Thyroid gland (tissue), 4 donors: ENCODE data around the gene IQSEC1. TPM values are rescaled to one million over a fixed set of nuclear protein-coding genes. Genes with fewer than 3 reads are reported as not detected.

Experiments
- DNase-seq, 2 donors: peaks; one replicate each; pipeline ENCODE4 v3.0.0-alpha.2; 2019
- H3K27ac ChIP-seq, 3 donors: fragments of 200-600 bp; sonication (generic); 1 replicate in 2 of 3; 2 replicates in 1 of 3; pipeline ENCODE4 v1.5.1; 2016 to 2019; ENCODE audit warnings: mild to moderate bottlenecking in 1 of 3, moderate library complexity in 1 of 3
- H3K27me3 ChIP-seq: fragments of 200-600 bp; sonication (generic); one replicate; pipeline ENCODE4 v1.5.1; 2019
- H3K36me3 ChIP-seq, 2 donors: fragments of 200-600 bp; sonication (generic); one replicate each; pipeline ENCODE4 v1.5.1; 2016 to 2019
- H3K4me1 ChIP-seq, 2 donors: fragments of 200-600 bp; sonication (generic); one replicate each; pipeline ENCODE4 v1.5.1; 2017 to 2019
- H3K4me3 ChIP-seq, 3 donors: fragments of 200-600 bp; sonication (generic); replicated peaks in 1 of 3; 1 replicate in 2 of 3; 2 replicates in 1 of 3; pipeline ENCODE4 v1.5.1; 2016; ENCODE audit warnings: mild to moderate bottlenecking in 1 of 3
- H3K9me3 ChIP-seq: fragments of 200-600 bp; sonication (generic); one replicate; pipeline ENCODE4 v1.5.1; 2017
- POLR2A ChIP-seq, 2 donors: fragments of 450-650 bp; IDR thresholded peaks; one replicate each; pipeline ENCODE4 v1.6.1; 2017; ENCODE audit warnings: antibody characterized with exemption in 2 of 2, mild to moderate bottlenecking in 2 of 2, moderate library complexity in 1 of 2
- WGBS, 2 donors: methylation state at CpG; one replicate each; pipeline ENCODE4 v1.1.5; 2017; 5-methylcytosine and 5-hydroxymethylcytosine counted together
- intact Hi-C: fragments of 100-400 bp; cut with DNase I; formaldehyde crosslinking; loops from one replicate; pipeline ENCODE4 v1.15.1; 2023
- total RNA-seq, 4 donors: library from RNA; depleted of rRNA; stranded (reverse); fragments of >200 nt; gene quantifications; one replicate each; pipeline ENCODE4 v1.2.3, GENCODE V29; 2016
- TF ChIP-seq, protein P1 (sequence below), 6 experiments: fragments of 200-600 bp in 3 of 6; fragments of 450-650 bp in 3 of 6; sonication (generic) in 3 of 6; IDR thresholded peaks; one replicate each; pipeline ENCODE4 v1.5.1; 2016 to 2019; ENCODE audit warnings: antibody characterized with exemption in 6 of 6, mild to moderate bottlenecking in 2 of 6, inconsistent platforms in 1 of 6, moderate library complexity in 1 of 6

Gene IQSEC1
- total RNA-seq, 4 donors from 2014 or later = 37.1 to 48.3 (median 38.9) TPM

DNA sequence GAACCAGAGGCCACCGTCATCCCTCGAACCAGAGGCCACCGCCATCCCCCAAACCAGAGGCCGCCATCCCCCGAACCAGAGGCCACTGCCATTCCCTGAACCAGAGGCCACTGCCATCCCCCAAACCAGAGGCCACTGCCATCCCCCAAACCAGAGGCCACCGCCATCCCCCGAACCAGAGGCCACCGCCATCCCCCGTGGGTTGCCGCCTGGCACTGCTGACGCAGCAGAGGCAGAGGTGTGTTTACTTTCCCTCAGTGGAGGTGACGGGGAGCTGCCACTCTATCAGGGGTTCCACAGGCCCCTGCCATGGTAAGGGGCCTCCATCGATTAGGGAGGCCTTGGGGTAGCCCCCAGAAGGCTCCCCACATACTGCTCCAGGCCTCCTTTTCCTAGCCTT lies 1.5 kb downstream of the IQSEC1 start:
- Histone ChIP-seq H3K4me1 (peaks cover 0 to 6% of the 10 kb centered on the region in 2 donors), H3K9me3 (no peaks in the 10 kb centered on the region), H3K27ac (no peak overlapping the region), H3K27me3 (peaks cover 13% of the 10 kb centered on the region), H3K36me3 (no peaks in the 10 kb centered on the region), H3K4me3 (no peak overlapping the region)
- WGBS, 2 donors = 90 to 96% methylated on average over 12 to 13 of the region's 13 CpGs
- no peak for TF ChIP-seq POLR2A (IDR thresholded peaks at IDR 0.05)
- TF ChIP-seq, protein P1, sequence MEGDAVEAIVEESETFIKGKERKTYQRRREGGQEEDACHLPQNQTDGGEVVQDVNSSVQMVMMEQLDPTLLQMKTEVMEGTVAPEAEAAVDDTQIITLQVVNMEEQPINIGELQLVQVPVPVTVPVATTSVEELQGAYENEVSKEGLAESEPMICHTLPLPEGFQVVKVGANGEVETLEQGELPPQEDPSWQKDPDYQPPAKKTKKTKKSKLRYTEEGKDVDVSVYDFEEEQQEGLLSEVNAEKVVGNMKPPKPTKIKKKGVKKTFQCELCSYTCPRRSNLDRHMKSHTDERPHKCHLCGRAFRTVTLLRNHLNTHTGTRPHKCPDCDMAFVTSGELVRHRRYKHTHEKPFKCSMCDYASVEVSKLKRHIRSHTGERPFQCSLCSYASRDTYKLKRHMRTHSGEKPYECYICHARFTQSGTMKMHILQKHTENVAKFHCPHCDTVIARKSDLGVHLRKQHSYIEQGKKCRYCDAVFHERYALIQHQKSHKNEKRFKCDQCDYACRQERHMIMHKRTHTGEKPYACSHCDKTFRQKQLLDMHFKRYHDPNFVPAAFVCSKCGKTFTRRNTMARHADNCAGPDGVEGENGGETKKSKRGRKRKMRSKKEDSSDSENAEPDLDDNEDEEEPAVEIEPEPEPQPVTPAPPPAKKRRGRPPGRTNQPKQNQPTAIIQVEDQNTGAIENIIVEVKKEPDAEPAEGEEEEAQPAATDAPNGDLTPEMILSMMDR (IDR thresholded peaks at IDR 0.05) = no peak
- no peak for DNase-seq
- intact Hi-C loops = no loop called here

DNA sequence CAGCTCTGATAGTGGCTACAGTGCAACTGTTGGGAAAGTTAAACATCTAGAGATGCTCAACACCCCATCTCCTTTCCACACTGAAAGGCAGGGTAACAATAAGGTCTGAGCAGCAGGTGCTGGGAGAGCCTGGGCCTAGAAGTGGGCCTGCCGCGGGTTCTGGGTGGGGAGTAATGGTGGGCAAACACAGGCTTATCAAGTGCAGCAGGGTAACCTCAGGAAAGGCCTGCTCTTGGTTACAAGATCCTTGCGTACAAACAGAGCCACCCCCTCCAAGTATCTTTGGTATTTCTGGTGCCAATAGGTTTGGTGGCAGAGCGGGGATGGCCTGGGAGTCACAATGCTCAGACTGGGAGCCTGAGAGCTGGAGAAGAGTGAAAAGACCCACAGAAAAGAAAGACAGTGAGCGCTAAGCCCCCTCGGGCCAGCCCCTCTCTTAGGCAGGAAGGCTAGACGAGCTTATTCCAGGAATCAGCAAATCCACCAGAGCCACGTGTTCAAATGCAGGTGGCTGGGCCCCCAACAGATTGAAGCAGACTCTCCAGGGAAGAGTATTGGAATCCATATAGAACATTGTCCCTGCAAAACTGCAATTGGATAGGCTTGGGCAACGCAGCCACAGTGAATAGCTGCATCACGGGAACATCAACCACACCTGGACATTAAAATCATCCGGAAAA lies 2.7 kb downstream of the IQSEC1 start:
- intact Hi-C loops = no loop called here
- H3K27me3 ChIP-seq = peaks cover 13% of the 10 kb centered on the region
- H3K4me1 ChIP-seq = peaks cover 0 to 6% of the 10 kb centered on the region in 2 donors
- no peak for DNase-seq
- H3K36me3 ChIP-seq = no peaks in the 10 kb centered on the region
- TF ChIP-seq, protein P1 (IDR thresholded peaks at IDR 0.05) = no peak
- no peak for TF ChIP-seq POLR2A (IDR thresholded peaks at IDR 0.05)
- WGBS, 2 donors = 79 to 88% methylated on average over 11 of the region's 11 CpGs
- no peak overlapping the region for H3K27ac ChIP-seq
- no peaks in the 10 kb centered on the region for H3K9me3 ChIP-seq
- H3K4me3 ChIP-seq = no peak overlapping the region

DNA sequence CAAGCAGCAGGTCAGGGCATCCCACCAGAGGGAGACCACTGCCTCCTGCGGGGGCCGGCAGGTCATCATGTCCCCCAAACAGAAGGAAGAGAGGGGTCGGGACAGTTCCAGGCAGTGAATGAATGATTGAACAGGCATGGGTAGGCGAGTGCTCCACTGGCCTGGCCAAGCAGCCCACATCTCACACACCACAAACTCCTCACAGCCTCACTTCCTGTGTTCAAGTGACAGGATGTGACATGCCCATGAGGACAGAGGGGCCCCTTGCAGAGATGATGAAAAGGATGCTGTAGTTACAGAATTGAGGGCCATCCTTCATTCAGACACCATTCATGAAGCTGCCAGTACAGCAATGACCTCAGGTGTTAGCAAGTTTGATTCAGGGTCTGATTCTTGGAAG lies 3.7 kb downstream of the IQSEC1 start:
- intact Hi-C loops = no loop called here
- 92% methylated on average over 4 of the region's 4 CpGs; no CpG with 5 or more reads in 1 of the 2 donors for WGBS, 2 donors

DNA sequence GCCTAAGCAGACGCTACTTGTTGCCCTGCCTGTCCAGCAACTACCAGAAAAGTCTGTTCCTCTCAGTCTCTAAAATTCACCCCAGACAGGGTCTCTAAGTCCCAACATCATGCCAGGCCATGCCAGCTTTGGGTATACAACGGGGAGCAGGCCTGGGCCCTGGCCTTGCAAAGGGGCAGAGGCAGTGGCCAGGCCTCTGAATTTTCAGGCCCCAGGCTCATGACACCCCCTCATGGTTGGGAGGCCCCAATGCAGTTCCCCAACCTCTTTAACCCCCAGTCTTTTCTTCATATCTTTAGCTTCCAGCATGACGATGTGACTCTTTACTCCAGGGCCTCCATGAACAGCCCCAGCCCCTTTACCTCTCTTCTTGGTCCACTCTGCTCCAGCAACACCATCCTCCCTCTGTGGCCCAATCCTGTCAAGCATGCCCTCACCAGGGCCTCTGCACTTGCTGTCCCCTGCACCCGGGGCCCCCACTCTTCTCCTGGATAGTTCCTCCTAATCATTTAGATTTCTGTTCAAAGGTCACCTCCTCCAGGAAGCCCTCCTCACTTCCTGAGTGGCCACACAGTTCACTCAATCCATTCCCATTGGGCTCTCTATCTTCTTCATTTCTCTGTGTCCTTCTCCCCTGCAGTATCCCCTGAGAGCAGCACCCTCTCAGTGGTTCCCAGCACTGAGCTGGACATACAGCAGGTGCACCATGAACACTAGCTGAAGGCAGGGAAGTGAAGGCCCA lies 4.8 kb downstream of the IQSEC1 start:
- DNase-seq = no peak
- peaks cover 6% of the 10 kb centered on the region for H3K27me3 ChIP-seq
- intact Hi-C loops = no loop called here
- H3K27ac ChIP-seq = no peak overlapping the region
- no peaks in the 10 kb centered on the region for H3K36me3 ChIP-seq
- peaks cover 0 to 6% of the 10 kb centered on the region in 2 donors for H3K4me1 ChIP-seq
- no peak overlapping the region for H3K4me3 ChIP-seq
- WGBS, 2 donors = 67 to 71% methylated on average over 4 of the region's 4 CpGs
- TF ChIP-seq, protein P1 (IDR thresholded peaks at IDR 0.05) = no peak
- TF ChIP-seq POLR2A (IDR thresholded peaks at IDR 0.05) = no peak
- H3K9me3 ChIP-seq = no peaks in the 10 kb centered on the region

More for the DNA sequence above, 3.7 kb downstream of the IQSEC1 start:
- no peak overlapping the region for H3K4me3 ChIP-seq
- no peak for DNase-seq
- H3K9me3 ChIP-seq = no peaks in the 10 kb centered on the region
- TF ChIP-seq POLR2A (IDR thresholded peaks at IDR 0.05) = no peak
- TF ChIP-seq, protein P1 (IDR thresholded peaks at IDR 0.05) = no peak
- H3K27ac ChIP-seq = no peak overlapping the region
- H3K27me3 ChIP-seq = peaks cover 13% of the 10 kb centered on the region
- peaks cover 0 to 6% of the 10 kb centered on the region in 2 donors for H3K4me1 ChIP-seq
- H3K36me3 ChIP-seq = no peaks in the 10 kb centered on the region

DNA sequence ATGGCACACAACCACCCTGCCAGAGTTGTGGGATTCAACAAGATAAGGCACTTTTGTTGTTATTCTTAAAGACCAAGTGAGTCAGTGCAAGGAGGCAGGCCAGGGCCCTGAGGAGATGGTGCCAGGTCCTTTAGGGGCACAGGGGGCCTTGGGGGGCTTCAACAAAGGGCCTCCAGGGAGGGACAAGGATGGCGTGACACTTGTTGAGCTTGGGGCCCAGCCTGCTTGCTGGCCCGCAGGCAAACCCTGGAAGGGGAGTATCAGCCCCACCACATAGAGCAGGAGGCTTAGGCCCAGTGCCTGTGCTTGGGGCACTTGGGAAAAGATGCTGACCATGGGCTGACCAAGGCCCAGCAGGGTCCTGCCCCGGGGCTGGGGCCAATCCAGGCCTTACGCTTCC lies 5.5 kb downstream of the IQSEC1 start:
- WGBS, 2 donors = 86 to 100% methylated on average over 2 of the region's 4 CpGs
- TF ChIP-seq, protein P1 (IDR thresholded peaks at IDR 0.05) = no peak
- TF ChIP-seq POLR2A (IDR thresholded peaks at IDR 0.05) = no peak
- intact Hi-C loops = no loop called here
- Histone ChIP-seq H3K4me3 (no peak overlapping the region), H3K9me3 (no peaks in the 10 kb centered on the region), H3K27me3 (peaks cover 1% of the 10 kb centered on the region), H3K4me1 (no peaks in the 10 kb centered on the region), H3K36me3 (no peaks in the 10 kb centered on the region), H3K27ac (no peak overlapping the region)
- no peak for DNase-seq
